K562 (cell line): ENCODE results near the gene BTN3A1. TPM values are rescaled to one million over a fixed set of nuclear protein-coding genes. Genes with fewer than 3 reads are reported as not detected.

Source experiments
- ATAC-seq: fragments of 200-7000 bp; cut with Tn5 transposase; 3 replicates; pipeline ENCODE4 v1.9.1; 2020; ENCODE audit warnings: moderate library complexity
- BruUV-seq: library from RNA; stranded (reverse); fragments of 400-500 nt; replicated peaks from 2 replicates; lab custom pipeline; 2021; lab: Mats Ljungman, UMichigan
- CTCF ChIA-PET: fragments of 300-600 bp; formaldehyde crosslinking; extraction: SDS; loops from one replicate; lab custom pipeline; 2021; ENCODE audit warnings: low intra/inter-chr PET ratio; lab: Yijun Ruan, JAX
- POLR2A ChIA-PET: fragments of 300-600, 350-650 bp; sonication (Branson Sonifier 250); formaldehyde crosslinking; extraction: SDS; loops from one replicate; lab custom pipeline; 2021; ENCODE audit warnings: antibody characterized with exemption, inconsistent platforms; lab: Yijun Ruan, JAX
- DNase-seq, 4 experiments: peaks; one replicate each; pipeline versions ENCODE4 v3.0.0 to v3.0.0-alpha.2; 2011 to 2018; ENCODE audit warnings: low spot score in 3 of 4, mixed read lengths in 3 of 4; ENCODE audit errors: extremely low read depth in 1 of 4
- FAIRE-seq: peaks from 2 replicates; lab custom pipeline; 2011; peaks lifted over from hg19 to GRCh38; lab: Jason Lieb, UNC
- H2AFZ ChIP-seq: 2 replicates; pipeline ENCODE4 v1.6.0; 2011; ENCODE audit warnings: low read depth, low read length, control low read depth, inconsistent platforms
- H3K27ac ChIP-seq: fragments of 200-600 bp; 3 replicates; pipeline ENCODE4 v1.8.0; 2011; ENCODE audit warnings: low read depth, mild to moderate bottlenecking, control low read depth, inconsistent platforms, low read length, moderate library complexity, mixed read lengths; ENCODE audit errors: extremely low read depth
- H3K27me3 ChIP-seq, 2 experiments: fragments of 300-600 bp in 1 of 2; 2 replicates in 1 of 2; 3 replicates in 1 of 2; pipeline versions ENCODE4 v1.6.0 to v1.8.0; 2011; ENCODE audit warnings: inconsistent platforms in 2 of 2, low read length in 2 of 2, mild to moderate bottlenecking in 1 of 2, mixed read lengths in 1 of 2, moderate library complexity in 1 of 2; ENCODE audit not compliant: control insufficient read depth in 2 of 2, insufficient read depth in 2 of 2
- H3K36me3 ChIP-seq: fragments of 300-600 bp; 3 replicates; pipeline ENCODE4 v1.8.0; 2011; ENCODE audit warnings: mild to moderate bottlenecking, low read length, inconsistent platforms; ENCODE audit not compliant: control insufficient read depth, insufficient read depth
- H3K4me1 ChIP-seq, 2 experiments: fragments of 200-600 bp in 1 of 2; replicated peaks in 1 of 2; 2 replicates in 1 of 2; 3 replicates in 1 of 2; pipeline versions ENCODE4 v1.5.1 to v1.8.0; 2011; ENCODE audit warnings: inconsistent platforms in 2 of 2, low read length in 2 of 2, mild to moderate bottlenecking in 1 of 2, mixed read lengths in 1 of 2, moderate library complexity in 1 of 2; ENCODE audit not compliant: control insufficient read depth in 2 of 2, insufficient read depth in 2 of 2
- H3K4me2 ChIP-seq: 2 replicates; pipeline ENCODE4 v1.6.1; 2011; ENCODE audit warnings: low read length, control low read depth, inconsistent platforms, mixed read lengths; ENCODE audit not compliant: insufficient read depth
- H3K4me3 ChIP-seq: fragments of 200-600 bp; sonication (generic), shearing (Covaris generic); 2 replicates; pipeline ENCODE4 v1.5.1; 2016; ENCODE audit warnings: control low read depth, inconsistent platforms
- H3K79me2 ChIP-seq: fragments of 200-600 bp; 3 replicates; pipeline ENCODE4 v1.8.0; 2011; ENCODE audit warnings: low read length, inconsistent platforms; ENCODE audit not compliant: control insufficient read depth, insufficient read depth
- H3K9ac ChIP-seq, 2 experiments: 2 replicates each; pipeline versions ENCODE4 v1.6.0 to v1.6.1; 2011; ENCODE audit warnings: low read depth in 2 of 2, low read length in 2 of 2, control low read depth in 1 of 2, inconsistent platforms in 1 of 2, mild to moderate bottlenecking in 1 of 2, mixed read lengths in 1 of 2; ENCODE audit not compliant: insufficient read depth in 1 of 2
- H3K9me1 ChIP-seq: one replicate; pipeline ENCODE4 v1.6.0; 2011; ENCODE audit warnings: inconsistent platforms, mild to moderate bottlenecking, low read length, moderate library complexity; ENCODE audit not compliant: control insufficient read depth, insufficient read depth
- H3K9me3 ChIP-seq: replicated peaks from 2 replicates; pipeline ENCODE4 v1.5.1; 2011; ENCODE audit warnings: low read depth, low read length, inconsistent platforms; ENCODE audit not compliant: control insufficient read depth, insufficient read depth
- H4K20me1 ChIP-seq: replicated peaks from 2 replicates; pipeline ENCODE4 v1.6.1; 2011; ENCODE audit warnings: low read length, inconsistent platforms, mixed read lengths; ENCODE audit not compliant: control insufficient read depth, insufficient read depth
- FIP1L1 ChIP-seq: fragments of 200-400 bp; formaldehyde crosslinking; IDR thresholded peaks from 2 replicates; pipeline ENCODE4 v1.6.1; 2018; ENCODE audit warnings: mild to moderate bottlenecking, low read depth, low read length; ENCODE audit not compliant: poor library complexity, severe bottlenecking
- MEIS2 ChIP-seq: fragments of 450-650 bp; IDR thresholded peaks from 2 replicates; pipeline ENCODE4 v1.6.1; 2014; ENCODE audit warnings: mild to moderate bottlenecking; ENCODE audit not compliant: partially characterized antibody
- RAD21 ChIP-seq, 2 experiments: fragments of 250-450 bp in 1 of 2; fragments of 450-650 bp in 1 of 2; sonication (Bioruptor Pico) in 1 of 2; formaldehyde crosslinking in 1 of 2; IDR thresholded peaks in 1 of 2; conservative IDR thresholded peaks in 1 of 2; 2 replicates each; pipeline versions ENCODE4 v1.4.0 to v1.8.0; 2020 to 2022; ENCODE audit warnings: mild to moderate bottlenecking in 2 of 2, moderate library complexity in 1 of 2
- WGBS: fragments of 100-300 bp; shearing (Covaris generic); methylation state at CpG from one replicate; pipeline ENCODE4 v1.1.6; 2016; ENCODE audit warnings: low coverage, mixed read lengths; ENCODE audit not compliant: insufficient coverage; ENCODE audit errors: missing lambda C conversion rate; 5-methylcytosine and 5-hydroxymethylcytosine counted together
- in situ Hi-C: fragments of 300-500 bp; cut with MboI; formaldehyde crosslinking; loops from 4 replicates; pipeline ENCODE4 v1.15.0; 2018; ENCODE audit warnings: inconsistent platforms, mixed read lengths
- intact Hi-C: fragments of 100-400 bp; cut with micrococcal nuclease; formaldehyde crosslinking; loops from 2 replicates; pipeline ENCODE4 v1.14.2; 2022
- polyA plus RNA-seq, 8 experiments: library from polyadenylated mRNA; depleted of rRNA in 4 of 8; stranded (reverse) in 5 of 8; unstranded in 3 of 8; fragments of >200 nt; fragmentation: Nextera tagmentation in 2 of 8; fragmentation: Illumina TruSeq in 1 of 8; extraction: Ambion mirVana in 2 of 8; extraction: Trizol in 1 of 8; gene quantifications; 2 replicates each; pipeline versions ENCODE4 v1.2.1 to v1.2.3, GENCODE V29; 2011 to 2014; ENCODE audit warnings: inconsistent platforms in 1 of 8, missing spikeins in 1 of 8
- total RNA-seq, 7 experiments: library from RNA; depleted of rRNA in 6 of 7; stranded (reverse); fragments of >200 nt in 6 of 7; fragmentation: Illumina TruSeq in 2 of 7; extraction: Trizol in 2 of 7; gene quantifications; 2 replicates each; pipeline versions ENCODE4 v1.2.1 to v1.2.3, GENCODE V29; 2011 to 2021; ENCODE audit warnings: low replicate concordance in 1 of 7
- TF ChIP-seq, protein P1 (sequence below): fragments of 450-650 bp; formaldehyde crosslinking; IDR thresholded peaks from 2 replicates; pipeline ENCODE4 v1.4.0; 2020; ENCODE audit warnings: mild to moderate bottlenecking
- TF ChIP-seq, protein P2 (sequence below): fragments of 250-450 bp; sonication (Bioruptor Pico); IDR thresholded peaks from 2 replicates; pipeline ENCODE4 v1.4.0; 2020; ENCODE audit warnings: mild to moderate bottlenecking, moderate library complexity, borderline replicate concordance
- TF ChIP-seq, protein P3 (sequence below), 2 experiments: IDR thresholded peaks in 1 of 2; conservative IDR thresholded peaks in 1 of 2; 2 replicates each; pipeline ENCODE4 v1.6.1; 2016; ENCODE audit warnings: low read depth in 2 of 2, mild to moderate bottlenecking in 1 of 2, missing compliant biosample characterization in 1 of 2, missing genetic modification characterization in 1 of 2, moderate library complexity in 1 of 2

Gene BTN3A1
- total and polyA plus RNA-seq, 9 of the 15 experiments (the other 6 are each of a cell fraction or from before 2014, with no cell fraction given) = 0.84 to 8.5 (median 3.9) TPM

DNA sequence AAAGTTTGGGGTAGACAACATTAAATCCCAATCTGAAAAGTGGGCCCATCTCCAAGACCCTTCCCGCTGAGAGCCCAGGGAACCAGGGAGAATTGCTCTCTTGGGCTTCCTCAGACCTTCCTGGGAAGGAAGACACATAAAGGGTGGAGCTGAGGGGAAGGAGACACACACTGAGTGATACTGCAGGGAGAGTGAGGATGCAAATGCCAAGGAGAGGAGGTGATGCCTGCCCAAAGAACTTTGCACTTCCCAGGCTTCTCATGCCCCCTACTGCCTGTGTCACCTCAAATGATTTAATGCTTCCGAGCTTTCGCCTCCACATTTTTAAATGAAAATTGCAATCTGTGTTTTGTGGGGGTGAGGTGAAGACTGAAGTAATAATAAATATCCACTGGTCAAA lies 48.2 kb downstream of the BTN3A1 start:
- in situ Hi-C loops (no loop called here), intact Hi-C loops (no loop called here)
- Histone ChIP-seq H3K4me3 (no peak overlapping the region), H4K20me1 (no peaks in the 10 kb centered on the region), H3K36me3 (no peaks in the 10 kb centered on the region), H2AFZ (no peak overlapping the region), H3K4me2 (no peak overlapping the region), H3K9me1 (no peaks in the 10 kb centered on the region), H3K27ac (no peak overlapping the region), H3K27me3 (no peaks in the 10 kb centered on the region), H3K79me2 (no peaks in the 10 kb centered on the region), H3K9ac (no peak overlapping the region; a peak in 1 of 4 replicates), H3K4me1 (peaks cover 0 to 5% of the 10 kb centered on the region in 2 experiments; a peak in 2 of 5 replicates), H3K9me3 (no peaks in the 10 kb centered on the region)
- ChIA-PET POLR2A (interaction anchor here (0.6 to 1.1 kb wide), 3 partner anchors 24 to 119 kb away, joined by 4 to 5 read pairs (median 4); no protein-coding TSS in a partner anchor), CTCF (no interaction called here)
- no peak for DNase-seq
- no peak; the same call in 2 of the 3 replicates for ATAC-seq
- 52% methylated on average over 3 of the region's 3 CpGs for WGBS
- no TSS peak for BruUV-seq
- no peak for FAIRE-seq
- TF ChIP-seq, protein P1, sequence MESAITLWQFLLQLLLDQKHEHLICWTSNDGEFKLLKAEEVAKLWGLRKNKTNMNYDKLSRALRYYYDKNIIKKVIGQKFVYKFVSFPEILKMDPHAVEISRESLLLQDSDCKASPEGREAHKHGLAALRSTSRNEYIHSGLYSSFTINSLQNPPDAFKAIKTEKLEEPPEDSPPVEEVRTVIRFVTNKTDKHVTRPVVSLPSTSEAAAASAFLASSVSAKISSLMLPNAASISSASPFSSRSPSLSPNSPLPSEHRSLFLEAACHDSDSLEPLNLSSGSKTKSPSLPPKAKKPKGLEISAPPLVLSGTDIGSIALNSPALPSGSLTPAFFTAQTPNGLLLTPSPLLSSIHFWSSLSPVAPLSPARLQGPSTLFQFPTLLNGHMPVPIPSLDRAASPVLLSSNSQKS (CRISPR knock-in tag) = no peak
- TF ChIP-seq, protein P2, sequence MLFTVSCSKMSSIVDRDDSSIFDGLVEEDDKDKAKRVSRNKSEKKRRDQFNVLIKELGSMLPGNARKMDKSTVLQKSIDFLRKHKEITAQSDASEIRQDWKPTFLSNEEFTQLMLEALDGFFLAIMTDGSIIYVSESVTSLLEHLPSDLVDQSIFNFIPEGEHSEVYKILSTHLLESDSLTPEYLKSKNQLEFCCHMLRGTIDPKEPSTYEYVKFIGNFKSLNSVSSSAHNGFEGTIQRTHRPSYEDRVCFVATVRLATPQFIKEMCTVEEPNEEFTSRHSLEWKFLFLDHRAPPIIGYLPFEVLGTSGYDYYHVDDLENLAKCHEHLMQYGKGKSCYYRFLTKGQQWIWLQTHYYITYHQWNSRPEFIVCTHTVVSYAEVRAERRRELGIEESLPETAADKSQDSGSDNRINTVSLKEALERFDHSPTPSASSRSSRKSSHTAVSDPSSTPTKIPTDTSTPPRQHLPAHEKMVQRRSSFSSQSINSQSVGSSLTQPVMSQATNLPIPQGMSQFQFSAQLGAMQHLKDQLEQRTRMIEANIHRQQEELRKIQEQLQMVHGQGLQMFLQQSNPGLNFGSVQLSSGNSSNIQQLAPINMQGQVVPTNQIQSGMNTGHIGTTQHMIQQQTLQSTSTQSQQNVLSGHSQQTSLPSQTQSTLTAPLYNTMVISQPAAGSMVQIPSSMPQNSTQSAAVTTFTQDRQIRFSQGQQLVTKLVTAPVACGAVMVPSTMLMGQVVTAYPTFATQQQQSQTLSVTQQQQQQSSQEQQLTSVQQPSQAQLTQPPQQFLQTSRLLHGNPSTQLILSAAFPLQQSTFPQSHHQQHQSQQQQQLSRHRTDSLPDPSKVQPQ = no peak
- peak; percentile 16 to 24; a peak in 3 of 4 replicates for TF ChIP-seq RAD21 (CRISPR knock-in tag; conservative IDR thresholded peaks at IDR 0.05 in 1 of 2, IDR thresholded peaks at IDR 0.05 in 1 of 2)
- TF ChIP-seq, protein P3, sequence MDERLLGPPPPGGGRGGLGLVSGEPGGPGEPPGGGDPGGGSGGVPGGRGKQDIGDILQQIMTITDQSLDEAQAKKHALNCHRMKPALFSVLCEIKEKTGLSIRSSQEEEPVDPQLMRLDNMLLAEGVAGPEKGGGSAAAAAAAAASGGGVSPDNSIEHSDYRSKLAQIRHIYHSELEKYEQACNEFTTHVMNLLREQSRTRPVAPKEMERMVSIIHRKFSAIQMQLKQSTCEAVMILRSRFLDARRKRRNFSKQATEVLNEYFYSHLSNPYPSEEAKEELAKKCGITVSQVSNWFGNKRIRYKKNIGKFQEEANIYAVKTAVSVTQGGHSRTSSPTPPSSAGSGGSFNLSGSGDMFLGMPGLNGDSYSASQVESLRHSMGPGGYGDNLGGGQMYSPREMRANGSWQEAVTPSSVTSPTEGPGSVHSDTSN (CRISPR knock-in tag; IDR thresholded peaks at IDR 0.05; ENCODE audit: low read depth) = no peak
- TF ChIP-seq, protein P3 (tag; conservative IDR thresholded peaks at IDR 0.05; ENCODE audit: low read depth) = 0 out of 2 replicates have a peak, but pooled peaks have one; percentile 10
- TF ChIP-seq FIP1L1 = no peak
- peak; percentile 24 for TF ChIP-seq MEIS2
